ENCODE results near the gene ZXDC.

Gene ZXDC

DNA sequence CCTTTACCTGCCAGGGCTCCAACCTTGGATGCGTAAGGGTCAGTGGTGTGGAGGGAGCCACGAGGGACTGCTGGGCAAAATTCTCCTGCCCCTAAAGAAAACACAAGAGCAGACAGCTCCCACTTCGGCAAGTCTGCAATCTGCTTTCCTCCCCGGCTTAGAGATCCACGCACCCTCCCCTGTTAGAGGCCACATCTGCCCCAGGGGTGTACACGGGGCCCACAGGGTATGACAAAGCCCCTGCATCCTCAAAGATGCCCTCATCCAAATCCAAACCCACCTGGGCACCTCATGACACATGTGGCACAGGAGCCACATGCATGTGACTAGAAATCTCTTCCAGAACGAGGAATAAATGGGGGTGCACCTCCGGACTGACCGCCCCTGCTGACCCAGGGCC is 25.5 kb downstream of the ZXDC start:
- no peak for DNase-seq

DNA sequence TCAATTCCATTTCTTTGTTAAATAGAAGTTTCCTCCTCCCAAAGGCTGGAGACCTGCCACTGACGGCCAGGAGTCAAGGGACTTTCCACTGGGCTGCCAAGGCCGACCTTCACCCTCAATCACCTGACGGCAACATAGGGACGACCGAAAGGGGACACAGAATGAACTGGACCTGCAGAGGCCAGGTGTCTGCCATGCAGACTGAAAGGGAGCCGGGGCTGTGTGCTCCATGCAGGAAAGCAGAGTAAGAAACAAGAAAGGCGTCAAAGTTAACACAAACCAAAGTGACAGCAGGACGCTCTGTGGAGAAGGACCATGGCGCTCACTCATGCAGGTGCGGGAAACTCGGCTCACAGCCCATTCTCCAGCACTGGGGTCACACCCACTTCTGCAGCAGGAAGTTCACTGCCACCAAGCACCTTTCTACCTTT is 26.1 kb downstream of the ZXDC start:
- DNase-seq, result no peak

GRCh38 chr3:126448893-126449180 is 26.9 kb downstream of the ZXDC start:
- no peak for DNase-seq

DNA sequence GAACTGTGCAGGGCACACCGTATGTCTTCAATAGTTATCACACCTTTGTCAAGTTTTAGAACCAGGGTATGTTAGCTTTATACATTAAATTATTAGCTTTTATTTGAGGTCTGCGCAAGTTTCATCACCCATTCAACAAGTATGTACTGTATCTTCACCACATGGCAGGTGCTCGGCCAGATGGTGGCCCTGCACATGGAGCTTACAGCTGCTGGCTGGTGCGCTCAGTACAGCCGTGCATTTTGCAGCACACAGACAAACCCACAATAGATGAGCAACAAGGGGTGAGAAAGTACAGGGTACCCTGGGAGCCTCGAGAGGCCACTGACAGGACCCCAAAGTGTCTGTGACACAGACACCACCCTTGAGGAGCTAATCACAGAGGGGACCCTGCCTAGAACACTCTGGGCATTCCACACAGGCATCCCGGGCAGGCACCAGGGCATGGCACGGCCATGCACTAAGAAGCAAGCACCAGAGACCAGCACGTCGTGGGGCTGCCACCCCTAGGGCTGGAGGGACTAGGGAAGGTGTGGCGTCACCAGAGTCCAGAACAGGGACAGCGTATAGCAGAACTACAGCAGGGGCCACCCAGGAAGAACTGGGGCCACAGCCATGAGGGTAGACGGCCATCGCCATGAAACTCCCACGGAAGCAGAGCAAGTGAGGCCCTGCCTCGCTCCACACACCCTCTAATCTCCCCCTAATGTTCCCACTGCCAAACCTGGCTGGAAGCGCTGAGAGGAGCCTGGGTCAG is 27.4 kb downstream of the ZXDC start:
- no peak for DNase-seq

- no peak for DNase-seq
These were observed 28.1 kb downstream of the ZXDC start for GRCh38 chr3:126447456-126448106.

DNA sequence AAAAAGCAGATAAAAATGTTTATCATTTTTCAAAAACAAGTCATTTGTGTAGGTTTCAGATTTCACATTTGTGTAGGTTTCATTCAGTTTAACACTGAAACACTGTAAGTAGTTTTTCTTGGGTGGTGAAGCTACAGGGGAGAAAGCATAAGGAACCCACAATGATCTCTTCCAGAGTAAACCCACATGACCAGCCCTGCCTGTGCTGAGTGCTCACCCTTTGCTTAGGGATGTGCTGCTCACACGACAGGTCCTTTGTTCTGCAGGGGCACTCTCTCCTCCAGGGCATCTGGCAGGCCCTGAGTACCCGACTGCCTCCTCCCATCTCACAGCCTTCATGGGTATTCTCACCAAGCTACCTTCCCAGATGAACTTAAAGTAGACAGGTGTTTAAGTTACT is 28.9 kb downstream of the ZXDC start:
- no peak for DNase-seq

- no peak for DNase-seq
These were observed 29.4 kb downstream of the ZXDC start for GRCh38 chr3:126446301-126446700.

GRCh38 chr3:126445506-126445905 is 30.2 kb downstream of the ZXDC start:
- DNase-seq, result no peak

DNA sequence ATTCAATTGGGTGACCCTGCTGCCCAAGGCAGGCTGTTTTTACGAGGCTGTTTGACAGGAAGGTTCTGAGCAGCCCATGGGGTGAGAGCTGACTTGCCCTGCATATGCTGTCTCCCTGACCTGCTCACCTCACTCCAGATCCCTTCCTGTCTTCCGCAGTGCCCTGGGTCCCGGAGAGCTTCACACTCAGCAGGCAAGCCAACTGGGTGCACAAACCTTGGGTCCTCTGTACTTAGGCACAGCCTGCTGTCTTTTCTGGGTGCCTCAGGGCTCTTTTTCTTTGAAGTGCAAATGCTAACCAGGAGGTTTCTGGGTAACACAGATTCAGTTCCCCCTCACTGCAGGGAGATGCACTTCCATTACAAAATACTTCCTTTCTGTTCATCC is 32.8 kb downstream of the ZXDC start:
- no peak for DNase-seq

GRCh38 chr3:126442094-126442855 is 33.4 kb downstream of the ZXDC start:
- no peak for DNase-seq

DNA sequence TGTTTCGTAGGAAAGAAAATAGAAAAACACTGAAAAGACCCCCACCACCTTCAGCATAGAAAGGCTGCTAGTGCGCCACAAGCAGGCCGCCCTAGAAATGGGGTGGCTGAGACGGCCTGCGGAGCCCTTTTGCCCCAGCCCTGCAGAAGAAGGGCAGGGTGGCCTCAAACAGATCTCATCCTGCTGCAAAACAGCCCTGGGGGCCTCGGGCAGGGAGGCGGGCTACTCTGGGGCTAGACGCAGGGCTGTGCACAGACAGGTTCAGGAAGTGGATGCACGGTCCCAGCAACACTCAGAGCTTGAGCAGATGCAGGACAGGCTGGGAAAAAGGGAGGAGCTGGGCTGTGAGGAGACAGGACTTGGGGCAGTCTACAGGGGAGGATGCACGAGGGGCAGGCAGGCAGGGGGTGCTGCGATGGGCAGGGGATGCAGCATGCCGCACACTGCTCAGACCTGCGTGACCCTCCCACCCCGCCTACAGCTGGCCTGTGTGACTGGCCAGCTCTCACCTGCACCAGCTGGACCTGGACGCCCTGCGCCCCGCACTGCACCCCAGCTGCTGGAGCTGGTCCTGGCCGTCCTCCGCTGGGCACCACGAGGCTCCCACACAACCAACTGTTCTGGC is 34.3 kb downstream of the ZXDC start:
- no peak for DNase-seq

- no peak for DNase-seq
These were observed 35.0 kb downstream of the ZXDC start for GRCh38 chr3:126440709-126440995.

- no peak for DNase-seq
These were observed 35.6 kb downstream of the ZXDC start for GRCh38 chr3:126439968-126440708.

DNA sequence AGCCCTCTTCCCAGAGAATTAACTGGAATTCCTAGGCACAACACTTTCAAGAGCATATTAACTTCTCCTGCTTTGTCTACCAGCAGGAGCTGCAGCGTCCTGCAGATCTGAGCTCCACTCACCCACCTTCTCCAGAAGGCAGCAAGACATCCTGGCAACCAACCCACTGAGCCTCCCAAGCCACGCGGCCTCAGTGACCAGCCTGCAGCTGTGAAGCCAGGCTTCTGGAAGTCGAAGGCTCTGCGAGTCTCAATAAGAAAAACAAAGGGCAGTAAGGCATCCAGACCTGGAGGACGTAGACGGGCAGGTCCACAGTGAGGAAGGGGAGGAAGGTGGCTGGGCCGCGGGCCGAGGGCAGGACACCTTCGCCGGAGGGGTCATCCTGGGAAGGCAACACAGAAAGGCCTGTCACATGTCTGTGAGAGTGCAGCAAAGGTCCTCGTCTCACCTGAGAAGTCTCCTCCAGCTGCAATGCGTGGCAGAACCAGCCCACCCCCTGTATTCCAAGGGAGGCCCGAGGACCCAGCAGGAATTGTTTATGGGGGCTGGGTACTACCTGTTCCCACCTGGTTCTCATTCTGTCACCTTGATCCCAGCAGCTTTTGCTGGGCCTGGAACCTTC is 36.2 kb downstream of the ZXDC start:
- DNase-seq, result no peak

- no peak for DNase-seq
These were observed 36.9 kb downstream of the ZXDC start for GRCh38 chr3:126438746-126439145.

- no peak for DNase-seq
These were observed 37.5 kb downstream of the ZXDC start for GRCh38 chr3:126438186-126438585.

- DNase-seq, result no peak
These were observed 38.6 kb downstream of the ZXDC start for GRCh38 chr3:126436826-126437717.

DNA sequence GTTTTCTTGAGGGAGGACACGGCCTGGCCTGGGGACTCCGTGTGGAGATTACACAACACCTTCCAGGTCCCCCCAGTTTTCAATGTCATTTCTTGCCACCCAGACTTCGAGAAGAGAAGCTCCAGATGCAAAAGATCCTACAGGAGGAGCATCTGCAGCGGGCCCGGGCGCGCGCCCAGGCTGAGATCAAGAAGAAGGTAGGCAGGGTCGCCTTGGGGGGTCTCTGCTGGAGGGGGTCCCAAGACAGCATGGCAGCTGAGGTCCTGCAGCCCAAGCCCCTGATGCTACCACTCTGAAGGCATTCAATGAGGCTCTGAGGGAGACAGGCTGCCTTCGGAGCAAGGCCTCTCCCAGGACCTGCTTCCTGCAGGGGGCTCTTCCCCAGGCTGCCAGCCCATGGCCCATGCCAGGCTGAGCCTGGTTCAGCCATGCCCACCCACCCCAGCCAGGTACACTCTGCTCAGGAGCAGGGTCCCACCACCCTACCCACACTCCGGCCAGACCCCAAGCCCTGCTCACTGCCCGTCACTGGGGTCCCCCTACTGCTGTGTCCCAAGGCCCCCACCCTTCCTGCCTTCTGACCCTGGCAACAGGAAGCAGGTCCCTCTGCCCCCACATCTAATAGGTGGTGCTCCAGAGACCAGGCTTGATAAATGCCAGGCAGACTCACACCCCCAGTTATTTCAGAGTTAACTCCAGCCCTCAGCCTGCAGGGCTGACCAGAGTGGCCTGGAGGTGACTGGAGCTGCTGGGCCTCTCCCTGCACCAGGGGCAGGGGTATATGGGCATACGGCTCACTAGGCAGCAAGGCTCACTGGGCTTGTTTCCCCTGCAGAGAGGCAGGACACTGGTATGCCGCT is 40.0 kb downstream of the ZXDC start:
- DNase-seq, result no peak

DNA sequence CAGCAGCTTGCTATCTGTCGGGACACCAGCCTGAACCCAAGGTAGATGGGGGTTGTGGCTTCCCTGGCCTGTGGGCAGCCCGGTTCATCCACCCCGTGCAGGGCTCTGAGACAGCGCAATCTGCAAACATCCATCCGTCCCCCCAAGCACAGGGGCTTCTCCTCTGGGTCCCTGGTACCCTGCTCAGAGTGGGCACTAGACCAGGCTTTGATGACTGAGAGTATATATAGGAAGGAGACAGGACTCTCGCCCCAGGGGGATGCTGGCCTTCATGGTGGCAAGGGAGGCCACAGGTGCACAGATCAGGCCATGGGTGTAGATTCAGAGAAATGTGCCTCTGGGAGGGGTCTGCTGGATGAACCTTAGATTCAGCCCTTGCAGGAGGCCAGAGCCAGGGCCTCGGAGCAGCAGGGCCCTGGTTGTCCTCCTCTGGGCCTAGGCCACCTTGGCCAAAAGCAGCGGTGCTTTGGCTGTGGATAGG is 40.7 kb downstream of the ZXDC start:
- DNase-seq, result no peak

DNA sequence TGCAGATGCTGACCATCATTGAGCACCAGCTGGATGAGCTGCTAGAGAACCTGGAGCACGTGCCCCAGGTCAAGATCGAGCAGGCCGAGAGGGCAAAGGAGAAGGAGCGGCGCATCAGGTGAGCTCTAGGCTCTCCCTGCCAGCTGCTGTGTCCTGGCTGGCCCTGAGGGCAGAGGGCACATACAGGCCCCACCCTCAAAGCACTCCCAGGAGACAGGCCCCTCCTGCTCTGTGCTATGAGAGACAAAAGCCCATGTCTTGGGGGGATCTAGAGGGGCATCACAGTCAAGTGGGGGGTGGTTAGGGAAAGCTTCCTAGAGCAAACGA is 41.5 kb downstream of the ZXDC start:
- no peak for DNase-seq
